Uterus (tissue), 4 donors: ENCODE measurements around the gene ADARB1. TPM values are rescaled to one million over a fixed set of nuclear protein-coding genes. Genes with fewer than 3 reads are reported as not detected.

ENCODE experiments used
- DNase-seq, 2 donors: peaks; one replicate each; pipeline ENCODE4 v3.0.0-alpha.2; 2019 to 2020
- H3K27ac ChIP-seq, 2 donors: fragments of 200-600 bp; sonication (generic); 1 replicate in 1 of 2; 2 replicates in 1 of 2; pipeline ENCODE4 v1.5.1; 2016 to 2018
- H3K27me3 ChIP-seq, 2 donors: fragments of 200-600 bp; sonication (generic); one replicate each; pipeline ENCODE4 v1.5.1; 2018 to 2019; ENCODE audit warnings: control low read depth in 1 of 2
- H3K36me3 ChIP-seq, 2 donors: fragments of 200-600 bp; sonication (generic); one replicate each; pipeline ENCODE4 v1.5.1; 2019; ENCODE audit warnings: control low read depth in 1 of 2
- H3K4me1 ChIP-seq, 2 donors: fragments of 200-600 bp; sonication (generic); one replicate each; pipeline ENCODE4 v1.5.1; 2018 to 2019; ENCODE audit warnings: control low read depth in 1 of 2
- H3K4me3 ChIP-seq, 2 donors: fragments of 200-600 bp; sonication (generic); 1 replicate in 1 of 2; 2 replicates in 1 of 2; pipeline ENCODE4 v1.5.1; 2018 to 2019; ENCODE audit warnings: mild to moderate bottlenecking in 1 of 2
- H3K9me3 ChIP-seq, 2 donors: fragments of 200-600 bp; sonication (generic); one replicate each; pipeline ENCODE4 v1.5.1; 2019; ENCODE audit warnings: control low read depth in 1 of 2
- CTCF ChIP-seq, 4 experiments: fragments of 200-600 bp in 2 of 4; fragments of 450-650 bp in 2 of 4; sonication (generic) in 2 of 4; IDR thresholded peaks; one replicate each; pipeline ENCODE4 v1.5.1; 2016 to 2019; ENCODE audit warnings: antibody characterized with exemption in 4 of 4, mild to moderate bottlenecking in 2 of 4, moderate library complexity in 1 of 4
- POLR2A ChIP-seq, 2 donors: fragments of 450-650 bp; IDR thresholded peaks; one replicate each; pipeline ENCODE4 v1.6.1; 2016; ENCODE audit warnings: antibody characterized with exemption in 2 of 2, mild to moderate bottlenecking in 1 of 2, moderate library complexity in 1 of 2
- intact Hi-C: fragments of 100-400 bp; cut with DNase I; formaldehyde crosslinking; loops from one replicate; pipeline ENCODE4 v1.15.1; 2023; ENCODE audit warnings: low total_unique reads
- total RNA-seq, 4 donors: library from RNA; depleted of rRNA in 3 of 4; stranded (reverse); fragments of >200 nt in 3 of 4; gene quantifications; one replicate each; pipeline versions ENCODE4 v1.1.0 to v1.2.4, GENCODE V29; 2014 to 2023
- donor health status: DM: yes; HTN: yes; CAD: no.

Gene ADARB1
- total RNA-seq, 4 donors from 2014 or later: 21.8 to 69.6 (median 43.3) TPM

DNA sequence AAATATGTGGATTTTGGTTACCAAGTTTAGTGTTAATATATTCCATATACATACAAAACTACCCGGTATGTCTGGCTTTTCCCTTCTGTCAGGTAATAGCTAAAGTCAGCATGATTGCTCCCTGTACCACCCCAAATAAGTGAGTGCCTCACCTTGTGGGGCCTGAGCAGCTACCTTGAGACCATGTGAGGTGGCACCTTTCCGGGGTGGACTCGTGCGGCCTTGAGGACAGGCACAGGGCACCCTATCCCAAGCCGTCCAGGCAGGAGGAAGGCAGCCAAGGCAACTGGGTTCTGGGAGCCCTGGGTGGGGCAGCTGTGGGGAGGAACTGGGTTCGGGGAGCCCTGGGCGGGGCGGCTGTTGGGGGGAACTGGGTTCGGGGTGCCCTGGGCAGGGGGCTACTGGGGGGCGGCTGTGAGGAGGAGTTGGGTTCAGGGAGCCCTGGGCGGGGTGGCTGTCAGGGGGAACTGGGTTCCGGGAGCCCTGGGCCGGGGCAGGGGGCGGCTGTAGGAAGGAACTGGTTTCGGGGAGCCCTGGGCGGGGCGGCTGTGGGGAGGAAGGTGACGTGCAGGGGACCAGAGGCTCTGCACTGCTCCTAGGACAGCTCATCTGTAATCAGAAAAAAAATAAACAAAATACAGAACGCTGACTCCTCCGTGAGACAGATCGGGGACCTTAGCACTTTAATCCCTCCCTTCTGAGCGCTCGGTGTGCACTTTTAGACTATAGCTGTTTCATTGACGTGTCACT lies 150.0 kb downstream of the ADARB1 start:
- Histone ChIP-seq H3K36me3 (no peaks in the 10 kb centered on the region), H3K4me3 (no peak overlapping the region), H3K27ac (no peak overlapping the region), H3K4me1 (no peaks in the 10 kb centered on the region), H3K27me3 (no peaks in the 10 kb centered on the region), H3K9me3 (no peaks in the 10 kb centered on the region)
- intact Hi-C loops: no loop called here
- no peak for DNase-seq
- TF ChIP-seq CTCF (IDR thresholded peaks at IDR 0.05) (no peak), POLR2A (IDR thresholded peaks at IDR 0.05) (no peak)

DNA sequence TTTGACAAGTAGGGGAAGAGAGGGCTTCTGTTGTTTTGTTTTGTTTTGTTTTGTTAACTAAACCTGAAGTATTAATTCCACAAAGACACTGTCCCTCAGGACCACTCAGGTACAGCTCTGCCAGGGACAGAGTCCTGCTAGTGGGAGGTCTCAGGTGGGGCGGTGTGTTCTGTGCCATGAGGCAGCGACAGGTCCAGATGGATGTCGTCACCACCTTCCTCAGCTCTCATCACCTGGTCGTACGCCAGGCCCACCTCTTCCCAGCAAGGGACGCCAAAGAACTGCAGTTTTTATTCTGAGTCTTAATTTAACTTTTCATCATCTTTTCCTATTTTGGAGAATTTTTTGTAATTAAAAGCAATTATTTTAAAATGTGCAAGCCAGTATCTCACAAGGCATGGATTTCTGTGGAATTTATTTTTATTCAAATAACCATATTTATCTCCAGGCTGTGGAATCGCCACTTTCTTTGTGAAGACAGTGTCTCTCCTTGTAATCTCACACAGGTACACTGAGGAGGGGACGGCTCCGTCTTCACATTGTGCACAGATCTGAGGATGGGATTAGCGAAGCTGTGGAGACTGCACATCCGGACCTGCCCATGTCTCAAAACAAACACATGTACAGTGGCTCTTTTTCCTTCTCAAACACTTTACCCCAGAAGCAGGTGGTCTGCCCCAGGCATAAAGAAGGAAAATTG lies 150.8 kb downstream of the ADARB1 start:
- no peak overlapping the region for H3K27ac ChIP-seq
- no peaks in the 10 kb centered on the region for H3K9me3 ChIP-seq
- DNase-seq: no peak
- intact Hi-C loops: no loop called here
- no peak overlapping the region for H3K4me3 ChIP-seq
- TF ChIP-seq POLR2A (IDR thresholded peaks at IDR 0.05): no peak
- no peak for TF ChIP-seq CTCF (IDR thresholded peaks at IDR 0.05)
- H3K36me3 ChIP-seq: no peaks in the 10 kb centered on the region
- no peaks in the 10 kb centered on the region for H3K4me1 ChIP-seq
- no peaks in the 10 kb centered on the region for H3K27me3 ChIP-seq

DNA sequence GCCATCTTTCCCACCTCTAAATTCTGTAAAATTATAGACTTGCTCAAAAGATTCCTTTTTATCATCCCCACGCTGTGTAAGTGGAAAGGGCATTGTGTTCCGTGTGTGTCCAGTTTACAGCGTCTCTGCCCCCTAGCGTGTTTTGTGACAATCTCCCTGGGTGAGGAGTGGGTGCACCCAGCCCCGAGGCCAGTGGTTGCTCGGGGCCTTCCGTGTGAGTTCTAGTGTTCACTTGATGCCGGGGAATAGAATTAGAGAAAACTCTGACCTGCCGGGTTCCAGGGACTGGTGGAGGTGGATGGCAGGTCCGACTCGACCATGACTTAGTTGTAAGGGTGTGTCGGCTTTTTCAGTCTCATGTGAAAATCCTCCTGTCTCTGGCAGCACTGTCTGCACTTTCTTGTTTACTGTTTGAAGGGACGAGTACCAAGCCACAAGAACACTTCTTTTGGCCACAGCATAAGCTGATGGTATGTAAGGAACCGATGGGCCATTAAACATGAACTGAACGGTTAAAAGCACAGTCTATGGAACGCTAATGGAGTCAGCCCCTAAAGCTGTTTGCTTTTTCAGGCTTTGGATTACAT lies 151.5 kb downstream of the ADARB1 start:
- no peaks in the 10 kb centered on the region for H3K36me3 ChIP-seq
- no peaks in the 10 kb centered on the region for H3K27me3 ChIP-seq
- no peaks in the 10 kb centered on the region for H3K9me3 ChIP-seq
- intact Hi-C loops: no loop called here
- no peaks in the 10 kb centered on the region for H3K4me1 ChIP-seq
- no peak overlapping the region for H3K27ac ChIP-seq
- no peak for DNase-seq
- no peak overlapping the region for H3K4me3 ChIP-seq
- TF ChIP-seq CTCF (IDR thresholded peaks at IDR 0.05) (no peak), POLR2A (IDR thresholded peaks at IDR 0.05) (no peak)

GRCh38 chr21:45226540-45227326 lies 152.4 kb downstream of the ADARB1 start:
- DNase-seq: no peak
- intact Hi-C loops: no loop called here
- Histone ChIP-seq H3K4me3 (no peak overlapping the region), H3K9me3 (no peaks in the 10 kb centered on the region), H3K27ac (no peak overlapping the region), H3K4me1 (no peaks in the 10 kb centered on the region), H3K36me3 (no peaks in the 10 kb centered on the region), H3K27me3 (no peaks in the 10 kb centered on the region)
- no peak for TF ChIP-seq POLR2A (IDR thresholded peaks at IDR 0.05)
- TF ChIP-seq CTCF (IDR thresholded peaks at IDR 0.05): no peak
